Glomerular visceral epithelial cell (primary cell): ENCODE measurements around the gene FANCD2OS.
"Not testable (repeated sequence)": the region's sequence is repeated elsewhere in the genome, so short reads cannot be mapped to it uniquely, and the experiment has no call there.

ENCODE experiments used
- DNase-seq: peaks from one replicate; pipeline ENCODE4 v3.0.0-alpha.2; 2016; ENCODE audit errors: extremely low spot score

Gene FANCD2OS

DNA sequence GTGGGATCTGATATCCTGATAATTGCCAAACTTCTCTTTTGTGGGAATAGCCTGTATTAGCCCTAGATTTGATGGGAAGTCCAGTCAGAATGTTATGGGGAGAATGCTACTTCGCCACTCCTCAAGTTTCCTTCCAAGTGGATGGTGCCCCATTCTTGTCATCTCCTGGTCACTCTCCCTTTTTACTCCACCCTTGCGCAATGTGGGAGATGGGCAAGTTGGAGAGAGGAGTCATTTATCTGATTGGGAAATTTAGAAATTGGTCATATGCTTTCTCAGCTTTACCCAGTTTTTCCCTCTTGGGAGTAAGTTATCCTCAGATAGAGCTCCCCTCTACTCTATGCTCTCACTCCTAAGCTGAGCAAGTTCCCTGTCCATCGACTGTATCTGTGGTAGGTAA lies 14.4 kb downstream of the FANCD2OS start:
- no peak for DNase-seq

DNA sequence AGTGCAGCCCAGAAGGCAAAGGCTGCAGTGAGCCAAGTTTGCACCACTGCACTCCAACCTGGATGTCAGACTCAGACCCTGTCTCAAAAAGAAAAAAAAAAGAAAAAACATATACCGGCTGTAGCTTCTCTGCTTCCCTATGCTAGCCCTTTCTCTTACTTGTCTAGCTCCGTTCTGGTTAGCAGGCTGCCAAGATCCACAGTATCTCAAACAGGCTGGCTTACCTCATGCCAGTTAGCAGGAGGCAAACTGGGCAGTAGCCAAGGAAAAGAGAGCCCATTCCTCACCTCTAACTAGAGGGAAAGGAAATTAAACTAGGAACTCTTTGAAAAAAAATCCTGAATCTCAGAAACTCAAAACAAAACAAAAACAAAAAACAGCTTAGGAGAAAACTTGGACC lies 16.7 kb downstream of the FANCD2OS start:
- DNase-seq: not testable (repeated sequence)

DNA sequence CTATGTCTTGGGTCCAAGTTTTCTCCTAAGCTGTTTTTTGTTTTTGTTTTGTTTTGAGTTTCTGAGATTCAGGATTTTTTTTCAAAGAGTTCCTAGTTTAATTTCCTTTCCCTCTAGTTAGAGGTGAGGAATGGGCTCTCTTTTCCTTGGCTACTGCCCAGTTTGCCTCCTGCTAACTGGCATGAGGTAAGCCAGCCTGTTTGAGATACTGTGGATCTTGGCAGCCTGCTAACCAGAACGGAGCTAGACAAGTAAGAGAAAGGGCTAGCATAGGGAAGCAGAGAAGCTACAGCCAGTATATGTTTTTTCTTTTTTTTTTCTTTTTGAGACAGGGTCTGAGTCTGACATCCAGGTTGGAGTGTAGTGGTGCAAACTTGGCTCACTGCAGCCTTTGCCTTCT lies 17.3 kb downstream of the FANCD2OS start:
- DNase-seq: not testable (repeated sequence)

- DNase-seq: no peak
Measured at GRCh38 chr3:10090179-10090578, 17.9 kb downstream of the FANCD2OS start.

DNA sequence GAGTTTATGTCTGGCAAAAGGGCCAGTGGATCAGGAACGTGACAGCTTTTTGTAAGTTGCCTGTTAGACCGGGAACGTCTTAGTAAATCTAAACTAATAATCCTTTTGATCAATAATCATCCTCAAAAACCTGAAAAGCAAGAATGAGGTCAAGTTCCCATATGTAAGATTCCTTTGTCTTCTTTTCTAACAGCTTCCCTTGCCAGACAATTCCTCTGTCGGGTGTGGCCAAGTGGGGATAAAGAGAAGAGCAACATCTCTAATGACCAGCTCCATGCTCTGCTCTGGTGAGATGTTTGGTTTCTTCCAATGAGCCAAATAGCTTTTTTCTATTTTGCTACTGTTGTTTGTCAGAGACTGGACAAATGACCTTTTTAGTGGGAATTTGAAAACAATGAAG lies 19.8 kb downstream of the FANCD2OS start:
- no peak for DNase-seq

GRCh38 chr3:10085738-10086137 lies 22.3 kb downstream of the FANCD2OS start:
- DNase-seq: no peak

DNA sequence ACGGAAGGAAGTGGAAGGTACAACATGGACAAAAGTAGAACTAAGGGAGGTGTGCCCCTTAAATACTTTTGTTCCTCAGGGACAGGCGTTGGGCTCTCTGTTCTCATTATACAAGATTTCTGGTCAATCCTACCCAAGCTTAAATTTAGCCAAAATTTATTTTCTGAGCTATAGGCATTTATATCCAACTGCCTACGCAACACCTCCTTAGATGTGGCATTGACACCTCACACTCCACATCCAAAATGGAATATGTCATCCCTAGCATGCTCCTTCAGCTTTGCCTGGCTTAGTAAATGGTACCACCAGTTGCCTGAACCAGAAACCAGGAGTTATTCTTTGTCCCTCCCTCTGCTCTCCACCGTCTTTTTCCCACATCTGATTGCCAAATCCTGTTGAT lies 26.2 kb downstream of the FANCD2OS start:
- DNase-seq: no peak

DNA sequence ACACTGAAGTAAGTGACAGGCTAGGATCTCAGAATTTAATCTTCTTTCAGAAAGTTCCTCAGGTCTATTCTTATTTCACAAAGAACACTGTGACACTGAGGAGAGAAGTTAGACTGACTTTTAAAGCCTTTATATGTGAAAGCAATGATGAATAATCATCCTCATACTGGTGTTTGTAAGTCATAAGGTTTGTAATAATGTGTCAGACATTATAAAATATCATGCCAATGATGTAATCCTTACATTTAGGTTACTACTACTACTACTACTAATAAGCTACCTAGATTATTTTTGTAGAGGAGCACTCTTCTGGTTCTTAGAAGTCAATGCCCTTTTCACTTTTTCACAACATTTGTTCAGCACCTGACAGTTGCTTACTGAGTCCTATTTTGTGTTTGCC lies 33.4 kb downstream of the FANCD2OS start:
- DNase-seq: no peak

GRCh38 chr3:10070077-10070476 lies 38.0 kb downstream of the FANCD2OS start:
- not testable (repeated sequence) for DNase-seq

GRCh38 chr3:10055097-10055496 lies 53.0 kb downstream of the FANCD2OS start:
- DNase-seq: no peak
